ENCODE measurements around the gene SNCG.
"Not testable (repeated sequence)": the region's sequence is repeated elsewhere in the genome, so short reads cannot be mapped to it uniquely, and the experiment has no call there.

SNCG gene

DNA sequence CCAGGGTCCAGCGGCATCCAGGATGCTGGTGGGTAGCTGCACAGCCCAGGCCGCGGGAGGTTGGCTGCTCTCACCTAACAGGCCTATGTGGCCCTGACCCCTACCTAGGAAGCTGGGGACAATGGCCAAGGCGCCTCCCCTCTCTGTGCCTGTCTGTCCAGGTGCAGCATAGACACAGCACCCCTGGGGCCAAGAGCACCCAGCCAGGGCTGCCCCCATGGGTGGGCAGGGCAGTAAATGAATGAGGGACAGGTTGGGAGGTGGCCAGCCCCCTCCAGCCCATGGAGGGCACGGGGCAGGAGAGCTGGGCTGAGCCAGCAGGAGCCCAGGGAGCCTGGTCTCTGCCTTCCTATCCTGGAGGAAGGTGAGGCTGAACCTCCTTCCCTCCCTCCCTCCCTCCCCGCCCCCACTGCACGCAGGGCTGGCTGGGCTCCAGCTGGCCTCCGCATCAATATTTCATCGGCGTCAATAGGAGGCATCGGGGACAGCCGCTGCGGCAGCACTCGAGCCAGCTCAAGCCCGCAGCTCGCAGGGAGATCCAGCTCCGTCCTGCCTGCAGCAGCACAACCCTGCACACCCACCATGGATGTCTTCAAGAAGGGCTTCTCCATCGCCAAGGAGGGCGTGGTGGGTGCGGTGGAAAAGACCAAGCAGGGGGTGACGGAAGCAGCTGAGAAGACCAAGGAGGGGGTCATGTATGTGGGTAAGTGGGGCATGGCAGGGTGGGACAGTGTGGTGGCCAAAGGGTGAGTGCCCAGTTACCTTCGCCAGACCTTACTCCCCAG is at the start of gene SNCG:
Gene SNCG, plus strand, starts transcription at position 484 of the 785 bp plus-strand sequence. Its CDS starts 99 bp downstream, at position 583.
- no peak for DNase-seq (ENCODE audit: low read depth in 4 of 4, low spot score in 1 of 4)

- DNase-seq (ENCODE audit: low read depth in 4 of 4, low spot score in 1 of 4) = no peak
Observed at GRCh38 chr10:86914734-86915133, 43.7 kb upstream of the SNCG start.

- DNase-seq (ENCODE audit: low read depth in 4 of 4, low spot score in 1 of 4) = no peak
Observed at GRCh38 chr10:86918022-86918471, 40.4 kb upstream of the SNCG start.

GRCh38 chr10:86922553-86922961 is 35.8 kb upstream of the SNCG start:
- DNase-seq (ENCODE audit: low read depth in 4 of 4, low spot score in 1 of 4) = no peak

DNA sequence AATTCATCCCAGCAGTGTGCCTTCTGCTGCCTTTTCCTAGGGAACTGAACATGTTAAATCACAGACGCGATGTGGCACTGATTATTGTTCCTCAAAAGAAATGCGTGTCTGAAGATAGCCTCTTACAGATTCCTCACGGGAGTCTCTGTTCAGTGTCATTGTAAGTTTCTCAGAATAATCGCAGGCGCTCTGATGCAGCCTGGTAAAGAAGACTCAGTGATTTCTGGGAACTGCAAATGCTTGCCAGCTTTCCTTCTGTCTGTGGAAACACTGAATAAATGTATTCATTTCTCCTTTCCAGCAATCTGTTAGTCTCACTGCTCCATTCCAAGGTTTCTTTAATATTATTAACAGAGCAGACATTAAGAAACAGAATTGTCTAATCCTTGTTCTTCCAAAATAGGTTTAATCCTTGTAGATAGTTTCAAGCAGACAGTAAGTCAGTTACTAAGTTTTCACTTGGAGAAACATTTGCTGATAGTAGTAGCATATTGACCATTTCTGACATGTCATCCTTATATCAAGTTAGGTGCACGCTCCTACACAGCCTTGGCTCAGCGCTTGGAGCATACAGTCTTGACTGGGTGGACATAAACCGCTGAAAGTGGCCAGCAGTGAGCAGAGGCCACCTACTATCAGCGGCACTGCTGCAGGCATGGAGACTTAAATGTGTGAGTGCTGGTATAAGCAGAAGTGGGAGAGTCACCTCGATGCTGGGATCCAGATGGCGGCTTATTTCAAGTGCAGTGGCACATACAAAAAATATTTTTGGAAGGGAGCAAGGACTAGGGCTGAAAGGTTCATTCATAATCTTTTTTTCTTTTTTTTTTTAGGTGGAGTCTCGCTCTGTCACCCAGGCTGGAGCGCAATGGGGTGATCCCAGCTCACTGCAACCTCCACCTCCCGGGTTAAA is 28.7 kb upstream of the SNCG start:
- DNase-seq (ENCODE audit: low read depth in 4 of 4, low spot score in 1 of 4) = no peak

DNA sequence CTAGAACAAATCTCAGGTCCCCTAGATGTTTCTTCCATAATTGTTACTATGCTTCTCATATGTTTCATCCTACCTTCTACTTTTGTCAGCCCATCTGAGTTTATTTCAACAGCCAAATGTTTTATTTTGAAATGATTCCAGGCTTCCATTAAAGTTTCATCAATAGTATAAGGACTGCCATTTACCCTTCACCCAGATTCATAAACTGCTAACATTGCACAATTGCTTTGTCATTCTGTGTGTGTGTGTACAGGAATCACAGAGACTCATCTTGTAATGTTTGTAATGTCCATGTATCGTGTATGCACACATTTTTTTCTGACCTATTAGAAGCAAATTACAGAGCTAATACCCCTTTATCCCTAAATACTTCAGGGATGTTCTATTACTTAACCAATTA is 26.5 kb upstream of the SNCG start:
- no peak for DNase-seq (ENCODE audit: low read depth in 4 of 4, low spot score in 1 of 4)

DNA sequence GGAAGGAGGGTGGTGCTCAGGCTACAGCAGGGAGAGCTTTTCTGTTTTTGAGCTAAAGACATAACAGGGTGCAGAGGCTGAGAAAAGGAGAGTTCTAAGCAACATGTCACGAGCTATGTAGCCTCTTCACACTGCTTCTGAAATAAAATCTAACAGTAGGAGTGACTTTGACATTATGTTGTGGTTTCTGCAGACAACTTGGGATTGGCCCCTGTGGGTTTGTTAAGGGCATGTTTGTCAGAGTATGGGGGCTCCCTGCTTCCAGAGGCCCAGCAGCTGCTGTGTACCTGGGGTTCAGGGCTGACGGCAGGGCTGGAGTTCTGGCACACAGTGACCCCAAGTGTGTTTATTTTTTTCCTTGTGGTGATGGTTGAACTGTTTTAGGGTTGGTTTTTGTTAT is 25.7 kb upstream of the SNCG start:
- DNase-seq (ENCODE audit: low read depth in 4 of 4, low spot score in 1 of 4) = no peak

DNA sequence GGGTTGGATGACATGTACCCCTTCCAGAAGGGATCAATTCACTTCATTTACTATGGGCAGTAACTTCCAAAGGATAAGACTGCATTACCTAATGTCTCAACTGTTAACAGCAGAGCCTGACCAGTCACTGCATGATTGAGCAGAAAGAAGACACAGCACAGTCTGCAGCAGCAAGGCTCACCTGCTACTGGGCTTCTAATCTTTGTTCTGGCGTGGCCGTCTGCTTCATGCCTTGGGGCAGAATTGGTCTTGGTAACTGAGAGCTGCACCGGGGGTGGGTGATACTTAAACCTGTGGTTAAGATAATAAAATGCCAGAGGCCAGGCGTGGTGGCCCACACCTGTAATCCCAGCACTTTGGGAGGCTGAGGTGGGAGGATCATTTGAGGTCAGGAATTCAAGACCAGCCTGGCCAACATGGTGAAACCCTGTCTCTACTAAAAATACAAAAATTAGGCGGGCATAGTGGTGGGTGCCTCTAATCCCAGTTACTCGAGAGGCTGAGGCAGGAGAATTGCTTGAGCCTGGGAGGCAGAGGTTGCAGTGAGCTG is 24.2 kb upstream of the SNCG start:
- DNase-seq (ENCODE audit: low read depth in 4 of 4, low spot score in 1 of 4) = not testable (repeated sequence)

- no peak for DNase-seq (ENCODE audit: low read depth in 4 of 4, low spot score in 1 of 4)
Observed at GRCh38 chr10:86936661-86937501, 21.5 kb upstream of the SNCG start.

GRCh38 chr10:86937502-86938154 is 20.8 kb upstream of the SNCG start:
- no peak for DNase-seq (ENCODE audit: low read depth in 4 of 4, low spot score in 1 of 4)

- DNase-seq (ENCODE audit: low read depth in 4 of 4, low spot score in 1 of 4) = no peak
Observed at GRCh38 chr10:86938260-86938659, 20.1 kb upstream of the SNCG start.

DNA sequence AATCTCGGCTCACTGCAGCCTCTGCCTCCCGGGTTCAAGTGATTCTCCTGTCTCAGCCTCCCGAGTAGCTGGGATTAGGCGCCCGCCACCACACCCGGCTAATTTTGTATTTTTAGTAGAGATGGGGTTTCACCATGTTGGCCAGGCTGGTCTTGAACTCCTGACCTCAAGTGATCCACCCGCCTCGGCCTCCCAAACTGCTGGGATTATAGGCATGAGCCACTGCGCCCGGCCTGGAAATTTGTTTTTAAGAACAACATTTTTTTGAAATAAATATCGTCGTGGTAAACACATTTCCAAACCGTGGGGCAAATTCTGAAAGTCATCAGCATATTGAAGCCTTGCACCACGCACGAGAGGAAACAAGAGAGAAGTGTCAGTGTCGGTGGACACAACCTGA is 18.3 kb upstream of the SNCG start:
- DNase-seq (ENCODE audit: low read depth in 4 of 4, low spot score in 1 of 4) = not testable (repeated sequence)

- DNase-seq (ENCODE audit: low read depth in 4 of 4, low spot score in 1 of 4) = no peak
Observed at GRCh38 chr10:86940677-86941076, 17.7 kb upstream of the SNCG start.

- DNase-seq (ENCODE audit: low read depth in 4 of 4, low spot score in 1 of 4) = no peak
Observed at GRCh38 chr10:86941426-86941825, 17.0 kb upstream of the SNCG start.

GRCh38 chr10:86941991-86942421 is 16.4 kb upstream of the SNCG start:
- DNase-seq (ENCODE audit: low read depth in 4 of 4, low spot score in 1 of 4) = no peak

GRCh38 chr10:86942441-86943315 is 15.7 kb upstream of the SNCG start:
- DNase-seq (ENCODE audit: low read depth in 4 of 4, low spot score in 1 of 4) = no peak

DNA sequence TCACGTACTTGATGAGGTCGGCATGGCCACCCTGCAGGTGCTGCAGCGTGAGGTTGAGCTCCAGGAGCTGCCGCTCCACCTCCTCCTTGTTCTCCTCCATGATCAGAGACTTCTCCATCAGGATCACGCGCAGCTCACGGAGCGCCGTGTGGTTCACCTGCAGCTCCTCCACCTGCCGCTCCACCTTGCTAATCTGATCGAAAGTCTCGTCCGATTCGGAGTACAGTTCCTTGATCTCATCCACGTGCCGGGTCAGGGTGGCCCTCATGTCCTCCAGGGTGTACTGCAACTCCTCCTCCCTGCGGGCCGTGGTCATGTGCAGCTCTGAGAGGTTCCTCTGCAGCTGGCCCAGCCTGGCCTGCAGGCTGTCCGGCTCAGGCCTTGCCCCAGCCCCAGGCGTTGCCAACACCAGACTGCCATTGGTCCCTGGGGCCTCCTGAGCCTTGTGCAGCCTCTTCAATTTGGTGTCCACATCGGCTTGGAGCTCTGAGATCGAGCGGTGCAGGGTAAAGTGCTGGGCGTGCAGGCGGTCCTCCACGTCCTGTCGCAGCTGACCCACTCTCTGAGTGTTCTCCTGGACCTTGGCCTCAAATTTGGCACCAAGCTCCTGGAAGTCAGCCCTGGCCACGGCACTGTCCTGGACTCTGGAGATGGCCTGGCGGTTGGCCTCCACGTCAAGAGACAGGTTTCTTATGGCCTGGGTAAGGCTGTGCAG is 14.9 kb upstream of the SNCG start:
- DNase-seq (ENCODE audit: low read depth in 4 of 4, low spot score in 1 of 4) = no peak

- no peak for DNase-seq (ENCODE audit: low read depth in 4 of 4, low spot score in 1 of 4)
Observed at GRCh38 chr10:86944031-86944419, 14.4 kb upstream of the SNCG start.

- DNase-seq (ENCODE audit: low read depth in 4 of 4, low spot score in 1 of 4) = no peak
Observed at GRCh38 chr10:86944471-86944870, 13.9 kb upstream of the SNCG start.

Measured in stimulated activated CD4-positive, alpha-beta T cell treated with anti-CD3 and anti-CD28 coated beads, Interleukin-1b, Interleukin-23, amount 100 ng/mL, for 24 hours (primary cell).